ENCODE results near the gene ZZZ3.
"Not testable (repeated sequence)": the region's sequence is repeated elsewhere in the genome, so short reads cannot be mapped to it uniquely, and the experiment has no call there.

The ZZZ3 gene

DNA sequence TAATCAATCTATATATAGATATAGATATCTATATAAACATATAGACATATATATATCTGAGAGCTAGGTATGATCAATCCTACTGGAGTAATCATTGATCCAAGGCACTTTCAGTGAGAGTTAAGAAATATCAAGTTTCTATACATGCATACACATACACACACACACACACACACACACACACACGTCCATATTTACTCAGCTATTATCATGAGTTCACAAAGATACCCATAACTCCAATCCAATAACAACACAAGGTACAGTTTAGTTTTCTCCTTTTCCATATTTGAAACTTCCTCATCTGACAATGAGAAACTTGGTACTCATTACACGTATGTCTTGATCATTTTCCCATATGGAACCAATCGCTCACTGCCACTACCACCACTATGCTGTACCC lies 27.3 kb upstream of the ZZZ3 start:
- Histone ChIP-seq H3K4me3 (ENCODE audit: severe bottlenecking) (no peak overlapping the region), H3K27ac (ENCODE audit: poor library complexity, severe bottlenecking) (no peak overlapping the region), H3K36me3 (ENCODE audit: low read depth) (peaks cover 56% of the 10 kb centered on the region), H3K4me1 (ENCODE audit: insufficient read depth, poor library complexity, severe bottlenecking) (no peaks in the 10 kb centered on the region), H3K9me3 (ENCODE audit: severe bottlenecking) (no peaks in the 10 kb centered on the region), H3K27me3 (ENCODE audit: insufficient read depth, poor library complexity, severe bottlenecking) (no peaks in the 10 kb centered on the region)
- no peak for ATAC-seq (ENCODE audit: low read depth)
- TF ChIP-seq, protein P1, sequence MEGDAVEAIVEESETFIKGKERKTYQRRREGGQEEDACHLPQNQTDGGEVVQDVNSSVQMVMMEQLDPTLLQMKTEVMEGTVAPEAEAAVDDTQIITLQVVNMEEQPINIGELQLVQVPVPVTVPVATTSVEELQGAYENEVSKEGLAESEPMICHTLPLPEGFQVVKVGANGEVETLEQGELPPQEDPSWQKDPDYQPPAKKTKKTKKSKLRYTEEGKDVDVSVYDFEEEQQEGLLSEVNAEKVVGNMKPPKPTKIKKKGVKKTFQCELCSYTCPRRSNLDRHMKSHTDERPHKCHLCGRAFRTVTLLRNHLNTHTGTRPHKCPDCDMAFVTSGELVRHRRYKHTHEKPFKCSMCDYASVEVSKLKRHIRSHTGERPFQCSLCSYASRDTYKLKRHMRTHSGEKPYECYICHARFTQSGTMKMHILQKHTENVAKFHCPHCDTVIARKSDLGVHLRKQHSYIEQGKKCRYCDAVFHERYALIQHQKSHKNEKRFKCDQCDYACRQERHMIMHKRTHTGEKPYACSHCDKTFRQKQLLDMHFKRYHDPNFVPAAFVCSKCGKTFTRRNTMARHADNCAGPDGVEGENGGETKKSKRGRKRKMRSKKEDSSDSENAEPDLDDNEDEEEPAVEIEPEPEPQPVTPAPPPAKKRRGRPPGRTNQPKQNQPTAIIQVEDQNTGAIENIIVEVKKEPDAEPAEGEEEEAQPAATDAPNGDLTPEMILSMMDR (IDR thresholded peaks at IDR 0.05; ENCODE audit: poor library complexity, severe bottlenecking) = no peak
- no peak for DNase-seq (ENCODE audit: low spot score)

DNA sequence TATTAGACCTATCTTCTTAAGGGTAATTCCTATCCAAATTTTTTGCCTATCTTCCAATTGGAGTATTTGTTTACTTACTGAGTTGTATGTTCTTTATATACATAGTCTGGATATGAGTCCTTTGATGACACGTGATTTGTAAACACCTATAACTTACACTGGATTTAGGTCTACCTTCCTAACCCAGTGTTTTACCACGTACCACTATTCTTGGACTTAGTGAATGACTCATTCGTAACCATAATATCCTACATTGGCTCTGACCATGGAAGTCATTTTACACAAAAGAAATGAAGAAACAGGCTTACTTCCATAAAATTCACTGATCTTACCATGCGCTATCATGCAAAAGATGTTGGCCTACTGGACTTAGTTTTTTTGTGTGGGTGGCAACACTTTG lies 23.9 kb upstream of the ZZZ3 start:
- Histone ChIP-seq H3K4me3 (ENCODE audit: severe bottlenecking) (no peak overlapping the region), H3K9me3 (ENCODE audit: severe bottlenecking) (no peaks in the 10 kb centered on the region), H3K36me3 (ENCODE audit: low read depth) (peaks cover 32% of the 10 kb centered on the region), H3K27ac (ENCODE audit: poor library complexity, severe bottlenecking) (no peak overlapping the region), H3K4me1 (ENCODE audit: insufficient read depth, poor library complexity, severe bottlenecking) (no peaks in the 10 kb centered on the region), H3K27me3 (ENCODE audit: insufficient read depth, poor library complexity, severe bottlenecking) (no peaks in the 10 kb centered on the region)
- ATAC-seq (ENCODE audit: low read depth) = no peak; the same call in 2 of the 3 replicates
- TF ChIP-seq, protein P1 (IDR thresholded peaks at IDR 0.05; ENCODE audit: poor library complexity, severe bottlenecking) = no peak
- no peak for DNase-seq (ENCODE audit: low spot score)

DNA sequence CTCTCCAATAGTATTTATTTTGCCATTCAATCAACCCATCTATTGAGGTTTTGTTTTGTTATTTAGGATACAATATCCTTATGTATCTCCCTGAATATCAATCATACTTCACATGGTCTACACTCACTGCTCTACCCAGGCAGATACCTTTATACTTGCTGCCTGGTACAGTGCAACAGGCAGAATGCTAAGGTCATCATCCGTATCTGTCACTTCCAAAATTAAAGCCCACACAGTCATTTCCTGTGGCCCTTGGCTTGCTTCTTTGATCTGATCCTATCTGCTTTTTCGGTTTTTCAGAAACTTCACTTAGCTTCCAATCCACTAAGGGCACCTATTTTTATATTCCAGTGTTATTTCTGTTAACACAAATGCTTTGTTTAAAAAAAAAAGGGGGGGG lies 22.3 kb upstream of the ZZZ3 start:
- Histone ChIP-seq H3K4me3 (ENCODE audit: severe bottlenecking) (no peak overlapping the region), H3K36me3 (ENCODE audit: low read depth) (peaks cover 19% of the 10 kb centered on the region), H3K9me3 (ENCODE audit: severe bottlenecking) (no peaks in the 10 kb centered on the region), H3K27me3 (ENCODE audit: insufficient read depth, poor library complexity, severe bottlenecking) (no peaks in the 10 kb centered on the region), H3K27ac (ENCODE audit: poor library complexity, severe bottlenecking) (no peak overlapping the region), H3K4me1 (ENCODE audit: insufficient read depth, poor library complexity, severe bottlenecking) (no peaks in the 10 kb centered on the region)
- DNase-seq (ENCODE audit: low spot score) (no peak), ATAC-seq (ENCODE audit: low read depth) (no peak)
- TF ChIP-seq, protein P1 (IDR thresholded peaks at IDR 0.05; ENCODE audit: poor library complexity, severe bottlenecking) = no peak

DNA sequence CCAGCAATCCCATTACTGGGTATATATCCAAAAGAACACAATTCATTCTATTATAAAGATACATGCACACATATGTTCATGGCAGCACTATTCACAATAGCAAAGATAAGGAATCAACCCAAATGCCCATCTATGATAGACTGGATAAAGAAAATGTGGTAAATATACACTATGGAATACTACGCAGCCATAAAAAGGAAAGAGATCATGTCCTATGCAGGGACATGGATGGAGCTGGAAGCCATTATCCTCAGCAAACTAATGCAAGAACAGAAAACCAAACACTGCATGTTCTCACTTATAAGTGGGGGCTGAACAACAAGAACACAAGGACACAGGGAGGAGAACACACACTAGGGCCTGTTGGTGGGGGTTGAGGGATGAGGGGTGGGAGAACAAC lies 17.2 kb upstream of the ZZZ3 start:
- not testable (repeated sequence) for H3K27me3 ChIP-seq (ENCODE audit: insufficient read depth, poor library complexity, severe bottlenecking); H3K4me1 ChIP-seq (ENCODE audit: insufficient read depth, poor library complexity, severe bottlenecking); ATAC-seq (ENCODE audit: low read depth); H3K9me3 ChIP-seq (ENCODE audit: severe bottlenecking); DNase-seq (ENCODE audit: low spot score); H3K4me3 ChIP-seq (ENCODE audit: severe bottlenecking); H3K27ac ChIP-seq (ENCODE audit: poor library complexity, severe bottlenecking)
- H3K36me3 ChIP-seq (ENCODE audit: low read depth) = peaks cover 27% of the 10 kb centered on the region

DNA sequence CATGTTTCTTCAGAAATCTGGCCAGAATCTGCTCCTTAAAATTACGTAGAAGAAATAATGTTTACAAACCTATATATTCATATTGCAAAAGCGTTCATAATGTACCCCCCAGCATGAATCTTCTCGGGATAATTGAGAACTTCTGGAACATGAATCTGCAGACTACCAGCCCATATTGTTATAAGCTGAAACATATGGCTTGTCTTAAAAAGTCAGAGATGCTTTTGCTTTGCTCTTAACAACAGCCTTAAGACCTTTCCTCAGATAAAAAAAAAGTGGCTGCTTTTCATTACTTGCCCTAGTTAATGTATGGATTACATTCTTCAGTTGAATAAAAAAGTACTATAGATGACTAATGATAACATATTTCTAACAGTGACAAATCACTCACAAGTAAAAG lies 15.0 kb upstream of the ZZZ3 start:
- Histone ChIP-seq H3K27me3 (ENCODE audit: insufficient read depth, poor library complexity, severe bottlenecking) (no peaks in the 10 kb centered on the region), H3K4me3 (ENCODE audit: severe bottlenecking) (no peak overlapping the region), H3K36me3 (ENCODE audit: low read depth) (peaks cover 32% of the 10 kb centered on the region), H3K27ac (ENCODE audit: poor library complexity, severe bottlenecking) (no peak overlapping the region), H3K4me1 (ENCODE audit: insufficient read depth, poor library complexity, severe bottlenecking) (no peaks in the 10 kb centered on the region), H3K9me3 (ENCODE audit: severe bottlenecking) (no peaks in the 10 kb centered on the region)
- DNase-seq (ENCODE audit: low spot score) = no peak
- ATAC-seq (ENCODE audit: low read depth) = no peak
- TF ChIP-seq, protein P1 (IDR thresholded peaks at IDR 0.05; ENCODE audit: poor library complexity, severe bottlenecking) = no peak
